ENCODE measurements around the gene BSND. TPM values are rescaled to one million over a fixed set of nuclear protein-coding genes. Genes with fewer than 3 reads are reported as not detected.

Gene BSND
- not detected for total RNA-seq
- under 1 TPM in 3 of 8 donors, not detected in 5; 0.03 to 0.07 (median 0.03) TPM for polyA plus RNA-seq (ENCODE audit: insufficient read depth in 1 of 8, insufficient read length in 8 of 8, low replicate concordance in 1 of 8)
- long read RNA-seq, donor 1, result 0 reads
- long read RNA-seq, donor 2, result 0 reads
- long read RNA-seq, donor 3, result 0 reads
- long read RNA-seq, donor 4, result 0 reads
- long read RNA-seq, donor 5, result 0 reads
- long read RNA-seq, donor 6, result 0 reads
- long read RNA-seq, donor 7, result 0 reads
- long read RNA-seq, donor 8, result 0 reads
- long read RNA-seq, donor 9, result 0 reads
- long read RNA-seq, donor 10, result 0 reads
- long read RNA-seq, donor 11, result 0 reads

DNA sequence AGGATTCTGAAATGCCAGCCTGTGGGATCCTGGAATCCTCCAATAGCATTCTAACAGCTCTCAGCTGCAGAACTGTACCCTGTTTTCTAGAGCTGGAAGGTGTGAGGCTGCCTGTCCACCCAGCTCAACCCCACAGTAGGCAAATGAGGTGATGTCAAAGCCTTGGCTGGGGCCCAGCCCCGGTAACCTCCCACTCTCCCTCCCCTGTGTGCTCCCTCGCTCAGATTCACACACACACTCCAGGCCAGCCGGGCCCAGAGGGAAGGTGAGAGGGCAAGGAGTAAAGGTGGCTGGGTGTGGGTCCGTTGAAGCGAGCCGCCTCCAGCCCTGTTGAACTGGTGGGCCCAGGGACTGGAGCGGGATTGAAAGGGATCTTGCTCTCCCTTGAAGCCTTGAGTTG, at the start of gene BSND:
TSS of gene BSND (plus strand) at position 257 of the 400 bp plus-strand sequence. CDS start 254 bp downstream, outside the sequence.
- 69% methylated on average over 5 of the region's 7 CpGs for WGBS (ENCODE audit: insufficient coverage)
- Histone ChIP-seq H3K27me3 (ENCODE audit: control insufficient read depth, insufficient read depth, low read length) (peaks cover 71% of the 10 kb centered on the region), H3K4me1 (ENCODE audit: control insufficient read depth, insufficient read depth, low read length) (peaks cover 5% of the 10 kb centered on the region), H3K9me3 (replicated peaks; ENCODE audit: control insufficient read depth, low read depth, low read length) (no peaks in the 10 kb centered on the region), H3K4me3 (ENCODE audit: low read length) (no peak within 1 kb of the TSS), H3K27ac (ENCODE audit: low read length) (no peak within 1 kb of the TSS), H3K36me3 (ENCODE audit: control insufficient read depth, insufficient read depth, low read length) (no peaks in the 10 kb centered on the region)
- DNase-seq, result no peak

DNA sequence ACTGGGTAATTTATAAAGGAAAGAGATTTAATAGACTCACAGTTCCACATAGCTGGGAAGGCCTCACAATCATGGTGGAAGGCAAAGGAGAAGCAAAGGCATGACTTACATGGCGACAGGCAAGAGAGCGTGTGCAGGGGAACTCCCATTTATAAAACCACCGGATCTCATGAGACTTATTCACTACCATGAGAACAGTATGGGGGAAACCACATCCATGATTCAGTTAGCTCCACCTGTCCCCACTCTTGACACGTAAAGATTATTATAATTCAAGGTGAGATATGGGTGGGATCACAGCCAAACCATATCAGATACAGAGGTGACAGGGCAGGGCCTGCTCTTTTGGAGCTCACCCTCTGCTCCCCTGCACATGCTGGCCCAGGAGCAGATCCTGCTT, 49.7 kb upstream of the BSND start:
- H3K4me3 ChIP-seq (ENCODE audit: low read length), result no peak overlapping the region
- peaks cover 12% of the 10 kb centered on the region for H3K4me1 ChIP-seq (ENCODE audit: control insufficient read depth, insufficient read depth, low read length)
- WGBS (ENCODE audit: insufficient coverage), result no CpG with 5 or more reads among the region's 4 CpGs
- peaks cover 2% of the 10 kb centered on the region for H3K27me3 ChIP-seq (ENCODE audit: control insufficient read depth, insufficient read depth, low read length)
- no peak overlapping the region for H3K27ac ChIP-seq (ENCODE audit: low read length)
- no peak for DNase-seq
- H3K9me3 ChIP-seq (replicated peaks; ENCODE audit: control insufficient read depth, low read depth, low read length), result no peaks in the 10 kb centered on the region
- H3K36me3 ChIP-seq (ENCODE audit: control insufficient read depth, insufficient read depth, low read length), result no peaks in the 10 kb centered on the region

DNA sequence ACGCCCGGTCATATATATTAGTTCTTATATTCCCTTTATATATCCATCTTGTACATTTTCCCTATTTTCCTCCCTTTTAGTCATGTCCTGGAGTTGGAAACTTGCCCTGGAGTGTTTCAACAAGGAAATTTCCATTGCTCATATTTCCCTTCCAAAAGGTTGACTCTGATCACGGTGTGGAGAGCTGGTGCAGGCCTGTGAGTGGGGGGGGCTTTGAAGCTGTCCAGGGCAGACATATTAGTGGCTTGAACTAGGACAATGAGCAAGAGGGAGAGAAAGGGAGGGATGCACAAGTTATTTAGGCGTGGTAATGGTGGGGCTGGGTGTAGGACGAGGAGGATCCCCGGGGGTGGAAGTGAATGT, 48.7 kb upstream of the BSND start:
- peaks cover 12% of the 10 kb centered on the region for H3K4me1 ChIP-seq (ENCODE audit: control insufficient read depth, insufficient read depth, low read length)
- peak; percentile 88 for DNase-seq
- no peaks in the 10 kb centered on the region for H3K36me3 ChIP-seq (ENCODE audit: control insufficient read depth, insufficient read depth, low read length)
- H3K27ac ChIP-seq (ENCODE audit: low read length), result peak overlapping the region; percentile 69
- H3K9me3 ChIP-seq (replicated peaks; ENCODE audit: control insufficient read depth, low read depth, low read length), result no peaks in the 10 kb centered on the region
- peaks cover 2% of the 10 kb centered on the region for H3K27me3 ChIP-seq (ENCODE audit: control insufficient read depth, insufficient read depth, low read length)
- 13% methylated on average over 3 of the region's 6 CpGs for WGBS (ENCODE audit: insufficient coverage)
- no peak overlapping the region for H3K4me3 ChIP-seq (ENCODE audit: low read length)

DNA sequence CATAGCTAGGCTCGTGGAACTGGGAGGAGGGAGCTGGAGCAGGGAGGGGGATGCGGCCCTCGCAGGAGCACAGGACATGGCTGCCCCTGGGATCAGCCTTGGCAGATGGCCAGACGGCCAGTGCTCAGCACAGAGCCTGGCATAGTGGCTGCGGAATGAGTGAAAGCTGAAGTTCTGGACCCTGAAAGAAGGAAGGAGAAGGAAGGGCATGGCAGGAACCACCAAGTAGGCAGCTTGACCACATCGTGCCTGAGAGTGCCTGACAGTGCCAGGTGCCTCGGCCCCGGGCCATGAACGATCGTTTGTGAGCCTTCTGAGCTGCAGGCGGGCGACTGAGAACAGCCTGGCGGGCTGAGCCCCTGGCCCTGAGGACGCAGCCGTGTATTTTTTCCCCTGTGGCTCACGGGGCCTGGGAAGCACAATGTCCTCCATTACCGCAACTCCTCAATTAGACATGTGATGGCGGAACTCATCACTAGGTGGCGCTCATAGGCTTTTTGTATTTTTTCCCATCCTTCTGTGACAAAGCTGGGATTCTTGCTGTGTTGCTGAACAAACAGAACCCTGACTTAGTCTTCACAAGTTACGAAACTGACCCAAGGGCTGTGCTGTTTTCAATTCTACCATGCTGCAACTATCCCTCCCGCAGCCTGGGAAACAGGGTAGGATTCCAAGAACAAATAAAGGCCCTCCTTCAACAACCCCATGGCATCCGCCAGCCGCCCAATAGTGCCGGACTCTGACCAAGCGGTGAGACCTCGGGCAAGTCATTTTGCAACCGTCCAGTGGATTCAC, 48.2 kb upstream of the BSND start:
- Histone ChIP-seq H3K36me3 (ENCODE audit: control insufficient read depth, insufficient read depth, low read length) (no peaks in the 10 kb centered on the region), H3K9me3 (replicated peaks; ENCODE audit: control insufficient read depth, low read depth, low read length) (no peaks in the 10 kb centered on the region), H3K27me3 (ENCODE audit: control insufficient read depth, insufficient read depth, low read length) (peaks cover 2% of the 10 kb centered on the region), H3K4me1 (ENCODE audit: control insufficient read depth, insufficient read depth, low read length) (peaks cover 12% of the 10 kb centered on the region), H3K27ac (ENCODE audit: low read length) (peak overlapping the region; percentile 69), H3K4me3 (ENCODE audit: low read length) (peak overlapping the region; percentile 2)
- DNase-seq, result peak; percentile 89
- 18% methylated on average over 22 of the region's 27 CpGs for WGBS (ENCODE audit: insufficient coverage)

DNA sequence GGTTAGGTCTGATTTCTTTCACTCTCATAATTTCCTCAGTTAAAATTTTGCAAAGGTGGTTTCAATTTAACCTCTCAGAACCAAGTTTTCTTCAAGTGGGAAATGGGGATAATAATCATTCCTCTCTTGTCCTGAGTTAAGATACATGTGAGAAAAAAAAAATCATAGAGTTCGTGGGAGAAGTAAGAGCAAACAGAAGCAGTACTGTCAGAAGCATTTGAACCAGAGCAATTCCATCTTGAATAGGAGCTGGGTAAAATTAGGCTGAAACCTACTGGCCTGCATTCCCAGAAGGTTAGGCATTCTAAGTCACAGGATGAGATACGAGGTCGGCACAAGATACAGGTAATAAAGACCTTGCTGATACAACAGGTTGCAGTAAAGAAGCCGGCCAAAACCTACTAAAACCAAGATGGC, 46.9 kb upstream of the BSND start:
- Histone ChIP-seq H3K9me3 (replicated peaks; ENCODE audit: control insufficient read depth, low read depth, low read length) (no peaks in the 10 kb centered on the region), H3K36me3 (ENCODE audit: control insufficient read depth, insufficient read depth, low read length) (no peaks in the 10 kb centered on the region), H3K27me3 (ENCODE audit: control insufficient read depth, insufficient read depth, low read length) (no peaks in the 10 kb centered on the region), H3K4me1 (ENCODE audit: control insufficient read depth, insufficient read depth, low read length) (peaks cover 12% of the 10 kb centered on the region), H3K4me3 (ENCODE audit: low read length) (no peak overlapping the region), H3K27ac (ENCODE audit: low read length) (no peak overlapping the region)
- 100% methylated on average over 4 of the region's 4 CpGs for WGBS (ENCODE audit: insufficient coverage)
- no peak for DNase-seq

DNA sequence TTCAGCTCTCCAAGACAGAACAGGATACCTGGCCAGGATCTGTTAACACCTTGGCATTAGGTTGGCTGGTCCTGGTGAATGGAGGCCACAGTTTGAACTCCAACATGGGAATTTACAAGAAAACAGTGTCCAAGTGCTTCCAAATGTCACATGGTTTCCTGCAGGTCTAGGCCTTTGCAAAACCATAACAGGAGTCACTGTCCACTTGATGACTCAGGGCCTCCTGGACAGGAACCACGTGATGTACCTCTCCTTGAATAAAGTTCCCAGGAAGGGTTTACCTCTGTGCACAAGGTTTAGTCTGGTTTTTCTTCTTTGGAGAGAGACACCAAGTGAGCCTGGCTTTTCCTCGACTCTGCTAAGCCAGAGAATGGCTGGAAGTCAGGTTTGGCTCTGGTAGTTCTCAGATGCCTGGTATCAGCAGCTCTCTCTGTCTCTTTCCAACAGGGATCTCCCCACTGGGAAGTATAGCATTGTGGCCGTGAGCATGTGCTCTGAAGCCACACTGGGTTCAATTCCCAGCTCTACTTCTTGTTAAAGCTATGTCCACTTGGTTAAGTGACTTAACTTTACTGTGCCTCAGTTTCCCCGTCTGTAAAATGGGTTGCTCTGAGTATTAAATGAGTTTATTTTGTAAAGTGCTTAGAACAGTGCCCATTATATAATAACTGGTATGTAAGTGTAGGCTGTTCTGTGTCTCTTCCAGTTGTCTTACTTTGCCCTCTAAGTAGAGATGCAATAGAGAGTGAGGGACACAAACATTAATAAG, 45.6 kb upstream of the BSND start:
- no peak overlapping the region for H3K4me3 ChIP-seq (ENCODE audit: low read length)
- H3K36me3 ChIP-seq (ENCODE audit: control insufficient read depth, insufficient read depth, low read length), result no peaks in the 10 kb centered on the region
- 100% methylated on average over 1 of the region's 4 CpGs for WGBS (ENCODE audit: insufficient coverage)
- H3K4me1 ChIP-seq (ENCODE audit: control insufficient read depth, insufficient read depth, low read length), result peaks cover 12% of the 10 kb centered on the region
- no peaks in the 10 kb centered on the region for H3K27me3 ChIP-seq (ENCODE audit: control insufficient read depth, insufficient read depth, low read length)
- H3K9me3 ChIP-seq (replicated peaks; ENCODE audit: control insufficient read depth, low read depth, low read length), result peaks cover 2% of the 10 kb centered on the region
- no peak for DNase-seq
- H3K27ac ChIP-seq (ENCODE audit: low read length), result no peak overlapping the region

DNA sequence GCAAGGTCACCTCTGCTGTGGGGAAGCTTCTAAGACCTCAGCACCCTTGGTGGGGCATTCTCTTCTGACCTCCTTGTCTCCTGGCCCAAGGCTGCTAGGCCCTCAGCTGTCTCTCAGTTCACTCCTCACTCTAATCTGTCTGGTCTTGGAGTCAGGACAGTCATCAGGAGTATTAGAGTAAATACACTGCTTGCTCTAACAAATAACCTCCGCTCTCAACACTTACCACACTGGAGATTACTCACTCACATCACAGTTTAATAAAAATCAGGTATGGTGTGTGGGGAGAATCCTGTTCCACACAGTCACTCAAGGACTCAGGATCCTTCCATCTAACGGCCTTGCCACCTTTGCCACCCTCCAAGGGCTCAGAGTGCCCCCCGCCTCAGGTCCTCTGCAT, 44.9 kb upstream of the BSND start:
- no peaks in the 10 kb centered on the region for H3K27me3 ChIP-seq (ENCODE audit: control insufficient read depth, insufficient read depth, low read length)

DNA sequence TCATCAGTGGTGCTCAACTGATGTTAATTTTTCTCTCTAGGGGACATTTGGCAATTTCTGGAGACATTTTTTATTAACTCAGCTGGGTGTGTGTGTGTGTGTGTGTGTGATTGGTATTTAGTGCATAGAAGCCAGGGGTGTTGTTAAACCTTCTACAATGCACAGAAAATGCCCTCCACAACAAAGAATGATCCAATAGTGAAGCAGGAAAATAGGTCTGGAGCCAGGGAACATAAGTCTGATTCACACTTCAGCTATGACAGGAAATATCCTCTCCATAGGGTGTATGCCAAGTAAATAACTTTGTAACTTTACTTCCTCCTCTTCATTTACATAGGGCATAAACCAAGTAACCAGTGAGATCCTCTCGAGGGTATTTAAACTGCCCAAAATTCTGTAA, 43.4 kb upstream of the BSND start:
- Histone ChIP-seq H3K36me3 (ENCODE audit: control insufficient read depth, insufficient read depth, low read length) (no peaks in the 10 kb centered on the region), H3K27ac (ENCODE audit: low read length) (no peak overlapping the region), H3K27me3 (ENCODE audit: control insufficient read depth, insufficient read depth, low read length) (no peaks in the 10 kb centered on the region), H3K4me1 (ENCODE audit: control insufficient read depth, insufficient read depth, low read length) (peaks cover 8% of the 10 kb centered on the region), H3K4me3 (ENCODE audit: low read length) (no peak overlapping the region), H3K9me3 (replicated peaks; ENCODE audit: control insufficient read depth, low read depth, low read length) (peaks cover 2% of the 10 kb centered on the region)
- DNase-seq, result no peak
- no CpG with 5 or more reads among the region's 1 CpG for WGBS (ENCODE audit: insufficient coverage)

More for the DNA sequence above, 44.9 kb upstream of the BSND start:
- Histone ChIP-seq H3K27ac (ENCODE audit: low read length) (no peak overlapping the region), H3K36me3 (ENCODE audit: control insufficient read depth, insufficient read depth, low read length) (no peaks in the 10 kb centered on the region), H3K9me3 (replicated peaks; ENCODE audit: control insufficient read depth, low read depth, low read length) (peaks cover 2% of the 10 kb centered on the region), H3K4me3 (ENCODE audit: low read length) (no peak overlapping the region), H3K4me1 (ENCODE audit: control insufficient read depth, insufficient read depth, low read length) (peaks cover 12% of the 10 kb centered on the region)
- DNase-seq, result no peak
- WGBS (ENCODE audit: insufficient coverage), result no CpG with 5 or more reads among the region's 3 CpGs

DNA sequence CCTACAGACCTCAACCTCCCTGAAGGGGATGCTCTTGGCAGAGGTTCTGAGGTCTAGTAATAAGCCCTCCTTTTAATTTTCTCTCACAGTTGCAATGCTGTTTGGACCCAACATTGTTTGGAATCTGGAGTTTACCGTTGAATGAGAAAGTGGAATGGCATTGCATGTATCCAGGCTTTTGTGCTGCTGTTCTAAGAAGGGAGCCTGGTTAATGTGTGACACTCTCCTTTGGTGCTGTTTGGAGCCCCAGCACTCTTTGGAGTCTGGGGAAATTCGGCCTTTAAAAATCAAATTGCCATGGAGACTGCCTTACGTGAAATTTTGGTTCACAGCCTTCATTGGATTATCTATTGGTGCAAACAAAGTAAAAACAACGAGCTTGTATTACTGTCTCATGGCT, 42.0 kb upstream of the BSND start:
- Histone ChIP-seq H3K27me3 (ENCODE audit: control insufficient read depth, insufficient read depth, low read length) (no peaks in the 10 kb centered on the region), H3K27ac (ENCODE audit: low read length) (no peak overlapping the region), H3K4me1 (ENCODE audit: control insufficient read depth, insufficient read depth, low read length) (no peaks in the 10 kb centered on the region), H3K9me3 (replicated peaks; ENCODE audit: control insufficient read depth, low read depth, low read length) (peaks cover 2% of the 10 kb centered on the region), H3K4me3 (ENCODE audit: low read length) (no peak overlapping the region), H3K36me3 (ENCODE audit: control insufficient read depth, insufficient read depth, low read length) (no peaks in the 10 kb centered on the region)
- no peak for DNase-seq
- 92% methylated on average over 2 of the region's 4 CpGs for WGBS (ENCODE audit: insufficient coverage)

DNA sequence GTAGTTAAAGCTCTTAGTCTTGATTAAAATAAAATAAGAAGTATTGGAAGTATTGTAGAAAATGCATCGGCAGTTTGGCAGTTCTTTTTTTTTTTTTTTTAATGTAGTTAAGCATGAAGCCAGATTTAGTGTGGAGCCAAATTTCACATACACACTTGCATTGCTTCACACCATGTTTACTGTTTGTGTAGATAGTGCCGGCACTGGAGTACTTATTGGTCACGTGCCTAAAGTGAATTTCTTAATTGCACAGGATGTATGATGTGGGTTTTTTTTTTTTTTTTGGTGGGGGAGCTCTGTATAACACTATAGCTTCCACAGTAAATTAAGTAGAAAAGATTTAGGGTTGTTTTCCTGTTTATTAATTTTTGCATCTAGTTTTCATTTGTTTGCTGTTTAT, 39.5 kb upstream of the BSND start:
- Histone ChIP-seq H3K36me3 (ENCODE audit: control insufficient read depth, insufficient read depth, low read length) (no peaks in the 10 kb centered on the region), H3K4me1 (ENCODE audit: control insufficient read depth, insufficient read depth, low read length) (no peaks in the 10 kb centered on the region), H3K9me3 (replicated peaks; ENCODE audit: control insufficient read depth, low read depth, low read length) (peaks cover 2% of the 10 kb centered on the region), H3K27ac (ENCODE audit: low read length) (no peak overlapping the region), H3K27me3 (ENCODE audit: control insufficient read depth, insufficient read depth, low read length) (no peaks in the 10 kb centered on the region), H3K4me3 (ENCODE audit: low read length) (no peak overlapping the region)
- no peak for DNase-seq
- no CpG with 5 or more reads among the region's 3 CpGs for WGBS (ENCODE audit: insufficient coverage)

All from muscle of leg (tissue), 16 donors.